Effector CD4-positive, alpha-beta T cell (primary cell): ENCODE measurements around the gene CHID1.
A peak's percentile ranks its signal among the peaks of the same experiment; 100 is the strongest.

Source experiments
- DNase-seq: peaks from one replicate; pipeline ENCODE4 v3.0.0-alpha.2; 2020

CHID1 gene

DNA sequence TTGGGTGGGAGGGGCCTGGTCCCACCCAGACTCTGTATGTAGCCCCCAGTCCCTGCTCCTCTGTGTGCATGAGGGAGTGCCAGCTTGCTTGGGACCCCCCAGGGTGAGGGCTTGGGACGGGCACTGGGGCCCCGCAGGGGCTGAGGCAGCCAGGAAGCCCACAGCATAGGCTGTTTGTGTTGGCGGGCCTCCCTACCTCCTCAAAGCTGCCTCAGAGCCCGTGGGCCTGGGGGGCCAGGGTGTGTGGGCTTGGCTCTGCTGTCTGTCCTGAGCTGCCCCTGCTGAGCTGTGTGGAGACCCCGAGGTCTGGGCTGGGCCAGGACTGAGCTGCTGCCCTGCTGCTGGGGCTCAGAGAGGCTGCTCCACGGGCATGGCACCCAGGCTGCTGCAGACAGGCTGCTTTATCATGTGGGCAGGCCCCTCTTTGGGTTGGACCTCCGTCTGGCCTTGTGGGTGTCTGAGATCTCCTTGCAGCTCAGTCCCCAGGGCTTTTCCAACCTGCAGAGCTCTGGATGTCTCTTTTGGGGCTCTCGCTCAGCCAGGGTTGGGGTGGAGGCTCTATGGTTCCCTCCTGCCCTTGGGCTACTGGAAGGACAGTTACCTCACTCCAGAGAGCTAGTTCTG lies 64.6 kb downstream of the CHID1 start:
- no peak for DNase-seq

- no peak for DNase-seq
These were observed 65.6 kb downstream of the CHID1 start for GRCh38 chr11:844693-845644.

- no peak for DNase-seq
These were observed 66.6 kb downstream of the CHID1 start for GRCh38 chr11:843818-844692.

DNA sequence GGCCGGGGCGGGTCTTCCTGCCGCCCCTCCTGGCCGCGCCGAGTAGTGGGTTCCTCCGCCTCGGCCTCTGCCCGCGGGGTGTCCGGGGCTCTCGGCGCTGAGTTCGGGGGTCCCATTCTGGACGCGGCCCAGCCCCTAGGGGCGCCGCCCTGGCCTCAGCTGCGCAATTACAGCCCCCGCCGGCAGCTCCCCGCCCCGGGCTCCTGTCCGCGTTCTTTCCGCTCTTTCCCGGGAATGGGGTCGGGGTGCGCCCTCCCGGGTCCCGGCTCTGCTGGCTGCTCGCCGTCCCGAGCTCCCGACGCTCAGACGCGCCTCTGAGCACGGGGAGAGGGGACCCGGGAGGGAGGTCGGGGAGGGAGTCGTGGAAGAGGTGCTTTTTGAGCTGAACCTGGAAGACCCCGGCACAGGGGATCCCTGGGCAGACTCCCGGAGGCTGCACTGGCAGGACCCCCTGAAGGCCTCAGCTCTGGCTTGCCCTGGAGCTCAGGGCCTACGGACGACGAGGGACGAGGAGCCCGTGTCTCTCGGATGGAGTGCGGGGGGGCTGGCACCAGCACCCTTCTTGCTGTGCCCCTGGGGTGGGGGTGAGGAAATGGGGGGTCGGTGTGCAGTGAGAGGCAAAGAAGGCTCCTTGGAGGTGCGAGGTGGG lies 67.4 kb downstream of the CHID1 start:
- DNase-seq = no peak

GRCh38 chr11:842370-843002 lies 68.1 kb downstream of the CHID1 start, which contains the start of the genes POLR2L and TSPAN4:
TSS of gene POLR2L (minus strand) at chr11:842529. CDS start at chr11:842508, 21 bp downstream.
TSS of gene TSPAN4 (plus strand) at chr11:842852. CDS start at chr11:850305, 7,453 bp downstream.
- DNase-seq = peak; percentile 83

- no peak for DNase-seq
These were observed 68.6 kb downstream of the CHID1 start for GRCh38 chr11:841981-842369.

DNA sequence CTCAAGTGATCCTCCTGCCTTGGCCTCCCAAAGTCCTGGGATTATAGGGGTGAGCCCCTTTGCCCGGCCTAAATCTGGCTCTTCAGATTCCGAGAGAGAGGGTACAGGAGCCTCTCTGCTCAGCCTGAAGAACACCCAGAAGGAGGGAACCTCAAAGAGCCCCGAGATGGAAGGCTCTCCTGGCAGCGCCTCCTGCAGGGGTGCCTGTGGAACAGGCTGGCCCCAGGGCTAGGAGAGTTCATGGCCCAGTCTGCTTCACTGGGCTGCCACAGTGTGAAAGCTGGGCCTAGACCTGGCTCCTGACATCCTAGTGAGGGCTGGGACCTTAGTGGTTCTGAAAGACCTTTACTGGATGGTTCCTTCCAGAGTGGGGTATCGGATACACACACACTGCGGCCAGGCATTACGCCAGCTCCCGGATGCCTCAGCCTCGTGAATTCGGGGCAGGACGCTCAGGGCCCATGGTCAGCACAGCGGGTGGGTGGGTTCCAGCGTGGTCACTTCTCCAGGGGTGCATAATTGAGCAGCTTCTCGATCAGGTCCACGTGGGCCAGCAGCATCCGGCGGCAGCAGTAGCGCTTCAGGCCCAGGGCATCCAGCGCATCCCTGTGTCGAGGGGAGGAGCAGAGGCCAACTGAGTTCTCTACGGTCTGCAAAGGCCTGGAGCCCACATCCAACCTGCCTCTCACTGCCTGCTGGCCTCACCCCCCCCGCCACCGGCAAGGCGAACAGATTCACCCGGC lies 70.6 kb downstream of the CHID1 start:
- DNase-seq = no peak

- no peak for DNase-seq
These were observed 71.4 kb downstream of the CHID1 start for GRCh38 chr11:839280-839623.

DNA sequence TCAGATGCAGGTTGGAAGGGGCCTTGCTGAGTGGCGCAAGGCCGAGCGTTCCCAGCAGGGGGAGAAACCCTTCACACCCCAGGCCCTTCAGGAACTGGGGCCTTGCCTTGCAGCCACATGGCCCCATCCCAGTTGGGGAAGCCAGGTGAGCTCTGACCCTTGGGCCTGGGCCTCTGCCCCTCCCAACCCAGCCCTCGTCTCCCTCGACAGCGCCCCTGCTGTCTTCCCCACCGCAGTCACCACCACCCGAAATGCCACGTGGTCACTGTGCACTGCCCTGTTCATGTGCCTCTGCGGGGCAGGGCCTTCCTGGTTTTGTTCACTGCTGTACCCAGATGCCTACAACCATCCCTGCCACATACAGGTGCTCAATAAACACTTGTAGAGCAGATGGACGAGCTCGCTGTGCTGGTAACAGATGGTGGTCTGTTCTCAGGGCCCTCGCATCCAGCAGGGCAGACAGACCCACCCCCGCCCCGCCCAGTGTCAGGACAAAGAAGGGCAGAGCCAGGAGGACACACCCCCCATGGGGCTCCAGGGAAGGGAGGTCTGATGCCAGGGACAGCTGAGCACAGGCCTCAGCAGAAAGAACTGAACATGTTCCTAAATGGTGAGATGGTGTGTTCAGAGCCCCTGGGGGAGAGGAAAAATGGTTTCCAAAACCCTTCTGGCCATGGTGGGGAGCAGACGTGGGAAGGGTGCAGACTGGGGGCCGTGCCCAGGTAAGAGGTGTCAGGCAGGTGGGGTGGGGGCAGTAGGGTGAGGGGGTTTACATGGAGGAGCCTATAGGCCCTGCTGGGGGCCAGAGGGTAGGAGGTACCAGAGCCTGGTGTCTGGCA lies 72.0 kb downstream of the CHID1 start:
- DNase-seq = no peak

GRCh38 chr11:837990-838307 lies 72.7 kb downstream of the CHID1 start:
- DNase-seq = no peak

- no peak for DNase-seq
These were observed 73.2 kb downstream of the CHID1 start for GRCh38 chr11:837189-837989.

GRCh38 chr11:836700-837099 lies 73.9 kb downstream of the CHID1 start:
- DNase-seq = no peak

- DNase-seq = no peak
These were observed 74.3 kb downstream of the CHID1 start for GRCh38 chr11:836274-836673.

GRCh38 chr11:834371-835316 lies 76.0 kb downstream of the CHID1 start:
- no peak for DNase-seq

DNA sequence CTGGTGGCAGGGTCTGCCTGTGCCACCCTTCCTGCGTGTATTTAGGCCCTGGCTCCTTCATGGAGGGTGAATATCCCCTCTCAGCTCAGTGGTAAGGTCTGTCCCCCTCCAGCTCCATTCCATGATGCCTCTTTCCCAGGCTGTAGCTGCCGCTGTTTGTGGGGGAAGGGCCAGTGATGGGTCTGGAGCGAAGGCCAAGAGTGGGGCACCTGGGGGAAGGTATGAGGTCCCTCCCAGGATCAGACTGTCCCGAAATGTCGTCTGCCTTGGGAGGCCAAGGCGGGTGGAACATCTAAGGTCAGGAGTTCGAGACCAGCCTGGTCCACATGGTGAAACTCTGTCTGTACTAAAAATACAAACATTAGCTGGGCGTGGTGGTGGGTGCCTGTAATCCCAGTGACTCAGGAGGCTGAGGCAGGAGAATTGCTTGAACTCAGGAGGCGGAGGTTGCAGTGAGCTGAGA lies 76.7 kb downstream of the CHID1 start:
- DNase-seq = no peak

- DNase-seq = peak; percentile 24
These were observed 77.4 kb downstream of the CHID1 start for GRCh38 chr11:833114-833791.

DNA sequence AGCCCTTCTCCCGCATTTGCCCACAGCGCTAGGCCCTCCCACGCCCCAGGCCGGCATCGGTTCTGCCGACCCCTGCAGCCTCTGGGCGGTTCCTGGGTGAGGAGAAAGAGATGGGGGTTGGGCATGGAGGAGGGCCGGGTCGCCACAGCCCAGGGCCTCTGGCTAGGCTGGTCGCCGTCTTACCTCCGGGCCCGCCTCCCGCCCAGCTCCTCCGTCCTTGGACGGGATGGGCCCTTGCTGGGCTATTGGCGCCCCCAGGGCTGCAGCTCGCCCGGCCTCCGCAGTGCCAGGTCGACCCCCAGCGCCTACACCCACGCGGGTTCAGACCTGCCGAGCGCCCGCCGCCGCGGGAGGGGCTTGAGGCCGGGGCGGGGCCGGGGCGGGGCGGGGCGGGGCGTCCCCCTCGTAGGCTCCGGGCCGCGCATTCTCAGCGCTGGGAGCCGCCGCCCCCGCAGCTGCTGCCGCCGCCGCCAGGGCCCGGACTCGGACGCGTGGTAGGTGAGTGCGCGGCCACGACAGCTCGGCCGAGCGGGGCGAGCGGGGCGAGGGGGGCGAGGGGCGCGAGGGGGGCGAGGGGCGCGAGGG lies 78.0 kb downstream of the CHID1 start, which contains the start of gene CD151:
Gene CD151, plus strand, starts transcription at position 424 of the 585 bp plus-strand sequence. CDS start 3,118 bp downstream, outside the sequence.
- DNase-seq = peak; percentile 29
